ENCODE data around the gene VASP. TPM values are rescaled to one million over a fixed set of nuclear protein-coding genes. Genes with fewer than 3 reads are reported as not detected.

The VASP gene
- total and polyA plus RNA-seq, 2 donors (not counting 1 experiment from before 2014, with no cell fraction given): 40.3 to 67.9 TPM

DNA sequence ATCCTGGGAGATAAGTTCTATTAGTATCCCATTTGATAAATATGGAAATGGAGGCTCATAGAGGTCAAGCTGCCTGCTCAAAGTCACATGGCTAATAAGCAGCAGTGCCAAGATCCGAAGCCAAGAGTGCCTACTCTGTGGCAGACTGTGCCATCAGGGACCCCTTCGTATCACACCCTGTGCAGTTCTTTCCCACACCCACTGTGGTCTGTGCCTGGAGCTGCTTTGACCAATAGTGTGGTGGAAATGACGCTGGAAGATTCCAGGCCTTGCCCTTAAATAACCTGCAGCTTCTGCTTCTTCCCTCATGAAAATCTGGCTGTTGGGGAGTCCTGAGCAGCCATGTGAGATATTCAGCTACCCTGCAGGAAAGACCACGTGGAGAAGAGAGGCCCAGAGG lies 67.2 kb downstream of the VASP start:
- H3K27me3 ChIP-seq (ENCODE audit: control insufficient read depth, insufficient read depth, low read length): no peaks in the 10 kb centered on the region
- no peak for TF ChIP-seq EZH2 (IDR thresholded peaks at IDR 0.05; ENCODE audit: low read length, missing control alignments)
- TF ChIP-seq, protein P1, sequence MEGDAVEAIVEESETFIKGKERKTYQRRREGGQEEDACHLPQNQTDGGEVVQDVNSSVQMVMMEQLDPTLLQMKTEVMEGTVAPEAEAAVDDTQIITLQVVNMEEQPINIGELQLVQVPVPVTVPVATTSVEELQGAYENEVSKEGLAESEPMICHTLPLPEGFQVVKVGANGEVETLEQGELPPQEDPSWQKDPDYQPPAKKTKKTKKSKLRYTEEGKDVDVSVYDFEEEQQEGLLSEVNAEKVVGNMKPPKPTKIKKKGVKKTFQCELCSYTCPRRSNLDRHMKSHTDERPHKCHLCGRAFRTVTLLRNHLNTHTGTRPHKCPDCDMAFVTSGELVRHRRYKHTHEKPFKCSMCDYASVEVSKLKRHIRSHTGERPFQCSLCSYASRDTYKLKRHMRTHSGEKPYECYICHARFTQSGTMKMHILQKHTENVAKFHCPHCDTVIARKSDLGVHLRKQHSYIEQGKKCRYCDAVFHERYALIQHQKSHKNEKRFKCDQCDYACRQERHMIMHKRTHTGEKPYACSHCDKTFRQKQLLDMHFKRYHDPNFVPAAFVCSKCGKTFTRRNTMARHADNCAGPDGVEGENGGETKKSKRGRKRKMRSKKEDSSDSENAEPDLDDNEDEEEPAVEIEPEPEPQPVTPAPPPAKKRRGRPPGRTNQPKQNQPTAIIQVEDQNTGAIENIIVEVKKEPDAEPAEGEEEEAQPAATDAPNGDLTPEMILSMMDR (conservative IDR thresholded peaks at IDR 0.05 in 1 of 2, IDR thresholded peaks at IDR 0.05 in 1 of 2; ENCODE audit: low read depth in 1 of 2, low read length in 2 of 2): no peak
- H3K27ac ChIP-seq (ENCODE audit: insufficient read depth, low read length): peak overlapping the region; percentile 18
- no peak overlapping the region for H2AFZ ChIP-seq (ENCODE audit: low read length)
- no peaks in the 10 kb centered on the region for H3K36me3 ChIP-seq (ENCODE audit: control insufficient read depth, insufficient read depth, low read length)
- H3K4me1 ChIP-seq (ENCODE audit: control insufficient read depth, extremely low read depth, insufficient read depth, low read length): peaks cover 15% of the 10 kb centered on the region
- no peak overlapping the region for H3K4me3 ChIP-seq (replicated peaks in 1 of 4; ENCODE audit: control extremely low read depth in 1 of 4, insufficient read depth in 1 of 4, low read depth in 3 of 4, low read length in 4 of 4)
- H4K20me1 ChIP-seq (ENCODE audit: control insufficient read depth, extremely low read depth, insufficient read depth, low read length): no peaks in the 10 kb centered on the region
- no peak for DNase-seq (ENCODE audit: low read depth in 2 of 2)
- H3K79me2 ChIP-seq (ENCODE audit: control insufficient read depth, insufficient read depth, low read length): peaks cover 7% of the 10 kb centered on the region
- no peak overlapping the region for H3K9ac ChIP-seq (ENCODE audit: insufficient read depth, low read length)
- no peaks in the 10 kb centered on the region for H3K9me3 ChIP-seq (ENCODE audit: control insufficient read depth, insufficient read depth, low read depth, low read length)
- H3K4me2 ChIP-seq (ENCODE audit: extremely low read depth, insufficient read depth, low read length): no peak overlapping the region

DNA sequence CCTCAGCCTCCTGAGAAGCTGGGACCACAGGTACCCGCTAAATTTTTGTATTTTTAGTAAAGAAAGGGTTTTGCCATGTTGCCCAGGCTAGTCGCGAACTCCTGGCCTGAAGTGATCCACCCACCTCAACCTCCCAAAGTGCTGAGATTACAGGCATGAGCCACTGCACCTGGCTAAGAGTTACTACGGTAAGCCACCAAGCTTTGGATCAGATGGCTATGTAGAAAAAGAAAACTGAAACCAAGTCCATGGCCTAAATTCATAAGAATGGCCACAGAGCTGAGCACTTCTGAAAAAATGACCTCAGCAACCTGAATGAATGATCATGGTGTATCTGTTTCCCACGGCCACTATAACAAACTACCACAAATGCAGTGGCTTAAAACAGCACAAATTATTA lies 67.9 kb downstream of the VASP start:
- H3K9me3 ChIP-seq (ENCODE audit: control insufficient read depth, insufficient read depth, low read depth, low read length): no peaks in the 10 kb centered on the region
- no peak overlapping the region for H3K4me3 ChIP-seq (replicated peaks in 1 of 4; ENCODE audit: control extremely low read depth in 1 of 4, insufficient read depth in 1 of 4, low read depth in 3 of 4, low read length in 4 of 4)
- TF ChIP-seq EZH2 (IDR thresholded peaks at IDR 0.05; ENCODE audit: low read length, missing control alignments): no peak
- TF ChIP-seq, protein P1 (conservative IDR thresholded peaks at IDR 0.05 in 1 of 2, IDR thresholded peaks at IDR 0.05 in 1 of 2; ENCODE audit: low read depth in 1 of 2, low read length in 2 of 2): no peak
- H3K4me2 ChIP-seq (ENCODE audit: extremely low read depth, insufficient read depth, low read length): no peak overlapping the region
- peaks cover 15% of the 10 kb centered on the region for H3K4me1 ChIP-seq (ENCODE audit: control insufficient read depth, extremely low read depth, insufficient read depth, low read length)
- H3K27me3 ChIP-seq (ENCODE audit: control insufficient read depth, insufficient read depth, low read length): no peaks in the 10 kb centered on the region
- no peak for DNase-seq (ENCODE audit: low read depth in 2 of 2)
- H4K20me1 ChIP-seq (ENCODE audit: control insufficient read depth, extremely low read depth, insufficient read depth, low read length): no peaks in the 10 kb centered on the region
- H3K27ac ChIP-seq (ENCODE audit: insufficient read depth, low read length): no peak overlapping the region
- no peak overlapping the region for H3K9ac ChIP-seq (ENCODE audit: insufficient read depth, low read length)
- H3K36me3 ChIP-seq (ENCODE audit: control insufficient read depth, insufficient read depth, low read length): no peaks in the 10 kb centered on the region
- H3K79me2 ChIP-seq (ENCODE audit: control insufficient read depth, insufficient read depth, low read length): peaks cover 7% of the 10 kb centered on the region
- H2AFZ ChIP-seq (ENCODE audit: low read length): no peak overlapping the region

Other genes with a start within 250 kb of the VASP start
- gene CKM, start 184.6 kb upstream of the VASP start, total RNA-seq: not detected in 2 replicates
- gene CKM, start 184.6 kb upstream of the VASP start, polyA plus RNA-seq: 0.03 TPM in 1 of 2 replicates, not detected in the other
- gene KLC3, start 166.7 kb upstream of the VASP start, total RNA-seq: 0.17 TPM in 1 of 2 replicates, not detected in the other
- 0.09 TPM in 1 of 2 replicates, not detected in the other for gene KLC3, start 166.7 kb upstream of the VASP start, polyA plus RNA-seq
- gene ERCC2, start 136.9 kb upstream of the VASP start, total RNA-seq: 16.7 and 21.6 TPM in 2 replicates
- 51.6 and 57.1 TPM in 2 replicates for gene ERCC2, start 136.9 kb upstream of the VASP start, polyA plus RNA-seq
- gene PPP1R13L, start 102.4 kb upstream of the VASP start, total RNA-seq: 1.5 and 3.0 TPM in 2 replicates
- gene PPP1R13L, start 102.4 kb upstream of the VASP start, polyA plus RNA-seq: 1.2 and 5.8 TPM in 2 replicates
- 3.6 and 5.4 TPM in 2 replicates for gene POLR1G, start 100.8 kb upstream of the VASP start, total RNA-seq
- 4.7 and 5.3 TPM in 2 replicates for gene POLR1G, start 100.8 kb upstream of the VASP start, polyA plus RNA-seq
- 81.1 and 81.4 TPM in 2 replicates for gene ERCC1, start 83.6 kb upstream of the VASP start, total RNA-seq
- 49.3 and 69.6 TPM in 2 replicates for gene ERCC1, start 83.6 kb upstream of the VASP start, polyA plus RNA-seq
- gene FOSB, start 39.5 kb upstream of the VASP start, total RNA-seq: 9.5 and 24.9 TPM in 2 replicates
- gene FOSB, start 39.5 kb upstream of the VASP start, polyA plus RNA-seq: 2.8 and 48.6 TPM in 2 replicates
- 5.1 and 7.9 TPM in 2 replicates for gene RTN2, start 10.4 kb upstream of the VASP start, total RNA-seq
- gene RTN2, start 10.4 kb upstream of the VASP start, polyA plus RNA-seq: 8.9 and 11.7 TPM in 2 replicates
- 1.8 and 2.8 TPM in 2 replicates for gene PPM1N, start 9.0 kb upstream of the VASP start, total RNA-seq
- gene PPM1N, start 9.0 kb upstream of the VASP start, polyA plus RNA-seq: 2.3 and 2.6 TPM in 2 replicates
- gene OPA3, start 77.3 kb downstream of the VASP start, total RNA-seq: 3.1 and 3.8 TPM in 2 replicates
- 8.3 and 11.3 TPM in 2 replicates for gene OPA3, start 77.3 kb downstream of the VASP start, polyA plus RNA-seq
- gene GPR4, start 94.7 kb downstream of the VASP start, total RNA-seq: under 0.01 TPM in 1 of 2 replicates, not detected in the other
- 0.47 and 0.58 TPM in 2 replicates for gene GPR4, start 94.7 kb downstream of the VASP start, polyA plus RNA-seq
- 34.7 and 69.9 TPM in 2 replicates for gene EML2, start 131.9 kb downstream of the VASP start, total RNA-seq
- gene EML2, start 131.9 kb downstream of the VASP start, polyA plus RNA-seq: 11.0 and 11.2 TPM in 2 replicates
- not detected in 2 replicates for gene GIPR, start 160.7 kb downstream of the VASP start, total RNA-seq
- 0.05 and 0.25 TPM in 2 replicates for gene GIPR, start 160.7 kb downstream of the VASP start, polyA plus RNA-seq
- gene SNRPD2, start 184.5 kb downstream of the VASP start, total RNA-seq: 361 and 362 TPM in 2 replicates
- gene SNRPD2, start 184.5 kb downstream of the VASP start, polyA plus RNA-seq: 440 and 635 TPM in 2 replicates
- gene QPCTL, start 185.2 kb downstream of the VASP start, total RNA-seq: 4.9 and 9.4 TPM in 2 replicates
- 4.6 and 5.8 TPM in 2 replicates for gene QPCTL, start 185.2 kb downstream of the VASP start, polyA plus RNA-seq
- gene FBXO46, start 223.4 kb downstream of the VASP start, total RNA-seq: 3.1 and 3.3 TPM in 2 replicates
- gene FBXO46, start 223.4 kb downstream of the VASP start, polyA plus RNA-seq: 1.6 and 2.0 TPM in 2 replicates
- gene MEIOSIN, start 226.0 kb downstream of the VASP start, total RNA-seq: not detected in 2 replicates
- not detected in 2 replicates for gene MEIOSIN, start 226.0 kb downstream of the VASP start, polyA plus RNA-seq

Measured in fibroblast of lung (primary cell).